Kidney epithelial cell (primary cell): Measurements from ENCODE around the gene ZNF771. TPM values are rescaled to one million over a fixed set of nuclear protein-coding genes. Genes with fewer than 3 reads are reported as not detected.

Source experiments
- DNase-seq: peaks from one replicate; pipeline ENCODE4 v3.0.0-alpha.2; 2010; ENCODE audit warnings: low read depth
- H3K27me3 ChIP-seq: 2 replicates; pipeline ENCODE4 v1.6.0; 2011; ENCODE audit warnings: low read length; ENCODE audit not compliant: control insufficient read depth, insufficient read depth
- H3K36me3 ChIP-seq: 2 replicates; pipeline ENCODE4 v1.5.1; 2011; ENCODE audit warnings: low read length; ENCODE audit not compliant: control insufficient read depth, insufficient read depth
- H3K4me3 ChIP-seq: 2 replicates; pipeline ENCODE4 v1.5.1; 2011; ENCODE audit warnings: low read depth, mild to moderate bottlenecking, control low read depth, low read length
- CTCF ChIP-seq: IDR thresholded peaks from 2 replicates; pipeline ENCODE4 v1.5.1; 2011; ENCODE audit warnings: mild to moderate bottlenecking, moderate library complexity, low read length, control low read depth, inconsistent platforms; ENCODE audit not compliant: insufficient read depth, poor library complexity, severe bottlenecking
- total RNA-seq: library from RNA; depleted of rRNA; stranded (reverse); fragments of >200 nt; gene quantifications from 2 replicates; pipeline ENCODE4 v1.2.3, GENCODE V29; 2015

The ZNF771 gene
- total RNA-seq, 1 donor from 2014 or later: 16.7 TPM

- no peak for DNase-seq
- Histone ChIP-seq H3K4me3 (no peak overlapping the region), H3K36me3 (peaks cover 5% of the 10 kb centered on the region), H3K27me3 (no peaks in the 10 kb centered on the region)
- no peak for TF ChIP-seq CTCF
Observed at GRCh38 chr16:30361180-30361579, 46.2 kb upstream of the ZNF771 start.

GRCh38 chr16:30365200-30365599 is 42.2 kb upstream of the ZNF771 start:
- no peak overlapping the region for H3K4me3 ChIP-seq
- no peaks in the 10 kb centered on the region for H3K27me3 ChIP-seq
- no peak for DNase-seq
- TF ChIP-seq CTCF: no peak
- H3K36me3 ChIP-seq: peaks cover 1% of the 10 kb centered on the region

- DNase-seq: no peak
- Histone ChIP-seq H3K36me3 (peaks cover 1% of the 10 kb centered on the region), H3K4me3 (no peak overlapping the region), H3K27me3 (no peaks in the 10 kb centered on the region)
- no peak for TF ChIP-seq CTCF
Observed at GRCh38 chr16:30366511-30366910, 40.9 kb upstream of the ZNF771 start.

- peaks cover 1% of the 10 kb centered on the region for H3K36me3 ChIP-seq
- no peaks in the 10 kb centered on the region for H3K27me3 ChIP-seq
- no peak for TF ChIP-seq CTCF
- peak overlapping the region; percentile 78 for H3K4me3 ChIP-seq
- no peak for DNase-seq
Observed at GRCh38 chr16:30367349-30368009, 39.9 kb upstream of the ZNF771 start.

- Histone ChIP-seq H3K27me3 (no peaks in the 10 kb centered on the region), H3K36me3 (peaks cover 1% of the 10 kb centered on the region), H3K4me3 (peak overlapping the region; percentile 78)
- no peak for DNase-seq
- no peak for TF ChIP-seq CTCF
Observed at GRCh38 chr16:30368122-30368791, 39.1 kb upstream of the ZNF771 start.

GRCh38 chr16:30368792-30369090 is 38.7 kb upstream of the ZNF771 start:
- no peak for TF ChIP-seq CTCF
- no peak for DNase-seq
- no peaks in the 10 kb centered on the region for H3K27me3 ChIP-seq
- H3K4me3 ChIP-seq: peak overlapping the region; percentile 78
- peaks cover 1% of the 10 kb centered on the region for H3K36me3 ChIP-seq
